B cell (primary cell): ENCODE measurements around the gene KBTBD12.

Experiments used
- EZH2 ChIP-seq: IDR thresholded peaks from 2 replicates; pipeline ENCODE4 v1.6.1; 2012; ENCODE audit warnings: borderline replicate concordance, low read depth, mild to moderate bottlenecking, moderate library complexity, low read length; ENCODE audit not compliant: insufficient read depth, poor library complexity, severe bottlenecking
- TF ChIP-seq, protein P1 (sequence below): fragments of 200-600 bp; IDR thresholded peaks from one replicate; pipeline ENCODE4 v1.8.0; 2022; ENCODE audit warnings: antibody characterized with exemption, mild to moderate bottlenecking

DNA sequence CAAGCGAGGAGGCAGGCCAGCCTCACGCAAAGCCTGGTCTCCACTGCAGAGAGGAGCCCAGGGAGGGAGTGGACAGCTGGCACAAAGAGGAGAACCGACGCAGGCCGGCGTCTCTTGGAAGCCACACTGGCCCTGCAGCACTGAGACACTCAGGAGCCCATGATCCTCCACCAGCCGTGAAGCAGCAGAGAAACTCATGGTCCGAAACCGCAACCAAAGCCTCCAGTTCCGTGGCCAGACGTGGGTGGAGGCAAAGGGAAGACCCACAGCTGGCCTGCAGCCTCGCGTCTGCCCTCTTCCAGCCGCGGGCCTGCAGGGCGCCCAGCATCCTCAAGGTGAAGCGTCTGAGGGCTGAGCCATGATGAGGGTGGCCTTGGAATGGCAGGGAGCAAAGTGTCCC lies 75.0 kb downstream of the KBTBD12 start:
- TF ChIP-seq, protein P1, sequence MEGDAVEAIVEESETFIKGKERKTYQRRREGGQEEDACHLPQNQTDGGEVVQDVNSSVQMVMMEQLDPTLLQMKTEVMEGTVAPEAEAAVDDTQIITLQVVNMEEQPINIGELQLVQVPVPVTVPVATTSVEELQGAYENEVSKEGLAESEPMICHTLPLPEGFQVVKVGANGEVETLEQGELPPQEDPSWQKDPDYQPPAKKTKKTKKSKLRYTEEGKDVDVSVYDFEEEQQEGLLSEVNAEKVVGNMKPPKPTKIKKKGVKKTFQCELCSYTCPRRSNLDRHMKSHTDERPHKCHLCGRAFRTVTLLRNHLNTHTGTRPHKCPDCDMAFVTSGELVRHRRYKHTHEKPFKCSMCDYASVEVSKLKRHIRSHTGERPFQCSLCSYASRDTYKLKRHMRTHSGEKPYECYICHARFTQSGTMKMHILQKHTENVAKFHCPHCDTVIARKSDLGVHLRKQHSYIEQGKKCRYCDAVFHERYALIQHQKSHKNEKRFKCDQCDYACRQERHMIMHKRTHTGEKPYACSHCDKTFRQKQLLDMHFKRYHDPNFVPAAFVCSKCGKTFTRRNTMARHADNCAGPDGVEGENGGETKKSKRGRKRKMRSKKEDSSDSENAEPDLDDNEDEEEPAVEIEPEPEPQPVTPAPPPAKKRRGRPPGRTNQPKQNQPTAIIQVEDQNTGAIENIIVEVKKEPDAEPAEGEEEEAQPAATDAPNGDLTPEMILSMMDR = no peak
- TF ChIP-seq EZH2 = no peak
